Heart left ventricle (tissue), 13 donors: ENCODE data around the gene DOCK2.

Experiments used
- POLR2A ChIP-seq, 2 donors: fragments of 450-650 bp; IDR thresholded peaks; one replicate each; pipeline ENCODE4 v1.6.1; 2017; ENCODE audit warnings: antibody characterized with exemption in 2 of 2, mild to moderate bottlenecking in 2 of 2, moderate library complexity in 2 of 2
- TF ChIP-seq, protein P1 (sequence below), 12 donors: fragments of 200-600 bp; sonication (generic) in 4 of 12; IDR thresholded peaks; one replicate each; pipeline versions ENCODE4 v1.5.0 to v1.8.0; 2018 to 2022; ENCODE audit warnings: antibody characterized with exemption in 12 of 12, mild to moderate bottlenecking in 5 of 12
- donor health status: ischemic (EF 13 %, LVEDD 7.1; RV severe dilation, severe dysfunction).
- donor health status: DM: no; HTN: yes; CAD: no.
- donor health status: DM: no; HTN: no; CAD: no.
- donor health status: ischemic (EF 25% LVEDD 6.9; RV normal size, moderate dysfunction).
- donor health status: ischemic (EF 25% LVEDD 5.7; RV mildly dilated, moderate dysfunction).
- donor health status: ischemic (EF 35%, LVEDD 5.7; RV mildly dilated, moderate dysfunction).
- donor health status: nonischemic (EF 11% LVEDD 7.7; RV severe dilation, severe dysfunction).
- donor health status: DM: yes; HTN: yes; CAD: no.
- donor health status: PGD.
- donor health status: ischemic (EF 29% LVEDD 5.4; RV normal size, mild dysfunction).
- donor health status: nonischemic (EF 23%, LVEDD 6.1; RV moderate dilation, normal function).

- TF ChIP-seq POLR2A (IDR thresholded peaks at IDR 0.05) = no peak
- TF ChIP-seq, protein P1, sequence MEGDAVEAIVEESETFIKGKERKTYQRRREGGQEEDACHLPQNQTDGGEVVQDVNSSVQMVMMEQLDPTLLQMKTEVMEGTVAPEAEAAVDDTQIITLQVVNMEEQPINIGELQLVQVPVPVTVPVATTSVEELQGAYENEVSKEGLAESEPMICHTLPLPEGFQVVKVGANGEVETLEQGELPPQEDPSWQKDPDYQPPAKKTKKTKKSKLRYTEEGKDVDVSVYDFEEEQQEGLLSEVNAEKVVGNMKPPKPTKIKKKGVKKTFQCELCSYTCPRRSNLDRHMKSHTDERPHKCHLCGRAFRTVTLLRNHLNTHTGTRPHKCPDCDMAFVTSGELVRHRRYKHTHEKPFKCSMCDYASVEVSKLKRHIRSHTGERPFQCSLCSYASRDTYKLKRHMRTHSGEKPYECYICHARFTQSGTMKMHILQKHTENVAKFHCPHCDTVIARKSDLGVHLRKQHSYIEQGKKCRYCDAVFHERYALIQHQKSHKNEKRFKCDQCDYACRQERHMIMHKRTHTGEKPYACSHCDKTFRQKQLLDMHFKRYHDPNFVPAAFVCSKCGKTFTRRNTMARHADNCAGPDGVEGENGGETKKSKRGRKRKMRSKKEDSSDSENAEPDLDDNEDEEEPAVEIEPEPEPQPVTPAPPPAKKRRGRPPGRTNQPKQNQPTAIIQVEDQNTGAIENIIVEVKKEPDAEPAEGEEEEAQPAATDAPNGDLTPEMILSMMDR (IDR thresholded peaks at IDR 0.05) = no peak
Measured at GRCh38 chr5:169697976-169698375, 60.9 kb downstream of the DOCK2 start.
